ENCODE results near the gene SLIT3.

SLIT3 gene

GRCh38 chr5:169095410-169095960, 205.5 kb downstream of the SLIT3 start:
- DNase-seq (no peak), ATAC-seq (ENCODE audit: insufficient read depth, low read depth) (no peak)
- Histone ChIP-seq H2AFZ (ENCODE audit: low read depth, low read length) (no peak overlapping the region), H3K4me2 (ENCODE audit: insufficient read depth, low read length) (no peak overlapping the region), H3K27ac (ENCODE audit: low read length) (no peak overlapping the region), H4K20me1 (ENCODE audit: insufficient read depth, low read length) (no peaks in the 10 kb centered on the region), H3K4me1 (ENCODE audit: insufficient read depth, low read length) (no peaks in the 10 kb centered on the region), H3K9me3 (ENCODE audit: insufficient read depth, low read length, severe bottlenecking) (no peaks in the 10 kb centered on the region), H3K27me3 (ENCODE audit: insufficient read depth, low read length, poor library complexity) (peaks cover 8% of the 10 kb centered on the region), H3K36me3 (ENCODE audit: insufficient read depth, low read length) (no peaks in the 10 kb centered on the region), H3K4me3 (ENCODE audit: low read depth in 1 of 2, low read length in 2 of 2) (no peak overlapping the region), H3K79me2 (ENCODE audit: insufficient read depth, low read length) (no peaks in the 10 kb centered on the region), H3K9ac (ENCODE audit: low read depth, low read length) (no peak overlapping the region)
- TF ChIP-seq CTCF (IDR thresholded peaks at IDR 0.05; ENCODE audit: borderline replicate concordance, extremely low read depth, low read length, poor library complexity, severe bottlenecking): no peak
- no peak for TF ChIP-seq EZH2 (IDR thresholded peaks at IDR 0.05; ENCODE audit: borderline replicate concordance, low read depth, low read length, severe bottlenecking)

DNA sequence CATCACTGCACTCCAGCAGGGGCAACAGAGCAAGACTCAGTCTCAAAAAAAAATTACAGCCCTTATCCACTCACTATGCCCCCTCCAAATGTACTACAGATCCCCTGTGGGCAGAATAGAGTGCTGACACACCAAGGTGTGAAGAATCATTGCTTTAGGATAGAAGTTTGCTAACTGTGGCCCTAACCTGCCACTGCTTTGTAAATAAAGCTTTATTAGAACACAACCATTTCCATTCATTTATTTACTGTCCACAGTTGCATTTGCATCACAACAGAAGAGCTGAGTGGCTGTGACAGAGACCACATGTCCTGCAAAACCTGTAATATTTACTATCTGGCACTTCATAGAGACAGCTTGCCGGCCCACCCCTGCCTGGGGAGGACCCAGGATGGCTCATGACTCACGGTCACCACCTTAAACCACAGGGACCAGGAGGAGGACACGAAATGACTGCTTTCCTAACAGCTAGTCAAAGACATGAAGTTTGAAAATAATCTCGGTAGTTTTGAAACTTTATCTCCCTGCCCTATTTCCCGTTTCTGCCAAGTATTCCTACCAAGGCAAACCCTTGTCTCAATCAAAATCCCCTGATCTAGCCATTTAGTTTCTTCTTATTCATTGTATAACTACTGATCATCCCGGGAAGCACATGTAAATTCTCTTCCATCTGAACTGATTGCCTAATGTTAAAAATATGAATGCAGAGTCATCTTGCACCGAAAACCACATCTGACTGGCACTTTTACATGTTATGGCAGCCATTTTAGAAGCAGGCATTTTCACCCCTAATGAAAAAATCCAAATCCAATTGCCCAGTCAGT, 206.1 kb downstream of the SLIT3 start:
- Histone ChIP-seq H3K9ac (ENCODE audit: low read depth, low read length) (no peak overlapping the region), H3K27ac (ENCODE audit: low read length) (no peak overlapping the region), H3K4me1 (ENCODE audit: insufficient read depth, low read length) (no peaks in the 10 kb centered on the region), H2AFZ (ENCODE audit: low read depth, low read length) (no peak overlapping the region), H3K36me3 (ENCODE audit: insufficient read depth, low read length) (no peaks in the 10 kb centered on the region), H3K79me2 (ENCODE audit: insufficient read depth, low read length) (no peaks in the 10 kb centered on the region), H3K4me2 (ENCODE audit: insufficient read depth, low read length) (no peak overlapping the region), H3K27me3 (ENCODE audit: insufficient read depth, low read length, poor library complexity) (peaks cover 8% of the 10 kb centered on the region), H3K9me3 (ENCODE audit: insufficient read depth, low read length, severe bottlenecking) (no peaks in the 10 kb centered on the region), H3K4me3 (ENCODE audit: low read depth in 1 of 2, low read length in 2 of 2) (no peak overlapping the region), H4K20me1 (ENCODE audit: insufficient read depth, low read length) (no peaks in the 10 kb centered on the region)
- no peak for DNase-seq
- no peak for TF ChIP-seq EZH2 (IDR thresholded peaks at IDR 0.05; ENCODE audit: borderline replicate concordance, low read depth, low read length, severe bottlenecking)
- no peak for TF ChIP-seq CTCF (IDR thresholded peaks at IDR 0.05; ENCODE audit: borderline replicate concordance, extremely low read depth, low read length, poor library complexity, severe bottlenecking)
- ATAC-seq (ENCODE audit: insufficient read depth, low read depth): no peak

DNA sequence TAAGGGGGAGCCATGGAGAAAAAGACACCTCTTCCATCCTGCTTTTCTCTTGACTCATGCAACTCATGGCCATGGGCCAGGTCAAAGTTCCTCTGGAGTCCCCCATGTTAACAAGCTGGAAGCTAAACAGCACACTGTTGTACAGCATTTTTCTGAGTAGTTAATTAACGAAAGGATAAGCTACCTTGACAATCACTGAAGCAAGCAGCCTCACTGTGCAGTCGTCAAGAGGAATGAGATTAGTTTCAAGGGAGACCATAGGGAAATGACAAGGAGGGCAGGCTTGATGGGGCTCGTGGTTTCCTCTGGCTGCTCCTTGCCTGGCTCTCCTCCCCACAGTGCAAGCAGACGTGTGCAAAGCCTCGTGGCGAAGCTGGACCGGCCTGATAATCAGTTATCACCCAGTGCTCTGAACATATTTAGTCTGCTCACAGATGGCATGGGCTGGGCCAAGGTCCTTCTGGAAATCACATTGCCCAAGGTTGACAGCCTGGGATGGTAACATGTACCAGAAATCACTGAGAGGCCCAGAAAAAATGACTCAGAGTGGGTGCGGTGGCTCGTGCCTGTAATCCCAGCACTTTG, 209.5 kb downstream of the SLIT3 start:
- no peak for DNase-seq
- H3K27me3 ChIP-seq (ENCODE audit: insufficient read depth, low read length, poor library complexity): peaks cover 5% of the 10 kb centered on the region
- H3K9ac ChIP-seq (ENCODE audit: low read depth, low read length): no peak overlapping the region
- TF ChIP-seq EZH2 (IDR thresholded peaks at IDR 0.05; ENCODE audit: borderline replicate concordance, low read depth, low read length, severe bottlenecking): no peak
- TF ChIP-seq CTCF (IDR thresholded peaks at IDR 0.05; ENCODE audit: borderline replicate concordance, extremely low read depth, low read length, poor library complexity, severe bottlenecking): no peak
- no peaks in the 10 kb centered on the region for H3K4me1 ChIP-seq (ENCODE audit: insufficient read depth, low read length)
- H2AFZ ChIP-seq (ENCODE audit: low read depth, low read length): no peak overlapping the region
- ATAC-seq (ENCODE audit: insufficient read depth, low read depth): no peak
- no peak overlapping the region for H3K4me3 ChIP-seq (ENCODE audit: low read depth in 1 of 2, low read length in 2 of 2)
- no peaks in the 10 kb centered on the region for H3K79me2 ChIP-seq (ENCODE audit: insufficient read depth, low read length)
- H3K9me3 ChIP-seq (ENCODE audit: insufficient read depth, low read length, severe bottlenecking): no peaks in the 10 kb centered on the region
- H4K20me1 ChIP-seq (ENCODE audit: insufficient read depth, low read length): no peaks in the 10 kb centered on the region
- no peaks in the 10 kb centered on the region for H3K36me3 ChIP-seq (ENCODE audit: insufficient read depth, low read length)
- no peak overlapping the region for H3K4me2 ChIP-seq (ENCODE audit: insufficient read depth, low read length)
- no peak overlapping the region for H3K27ac ChIP-seq (ENCODE audit: low read length)

Measured in DND-41 (cell line).